HUES64 (cell line): ENCODE results near the gene MAN1A1.
"Not testable (repeated sequence)": the region's sequence is repeated elsewhere in the genome, so short reads cannot be mapped to it uniquely, and the experiment has no call there.

Experiments
- H3K27ac ChIP-seq: 2 replicates; pipeline ENCODE4 v1.7.0; 2013; ENCODE audit warnings: low read depth, low read length, inconsistent platforms
- H3K27me3 ChIP-seq: 2 replicates; pipeline ENCODE4 v1.6.1; 2013; ENCODE audit warnings: mild to moderate bottlenecking, low read length; ENCODE audit not compliant: insufficient read depth
- H3K36me3 ChIP-seq: 2 replicates; pipeline ENCODE4 v1.6.1; 2013; ENCODE audit warnings: mild to moderate bottlenecking, low read length; ENCODE audit not compliant: insufficient read depth
- H3K4me1 ChIP-seq: 2 replicates; pipeline ENCODE4 v1.6.1; 2013; ENCODE audit warnings: mild to moderate bottlenecking, low read length, moderate library complexity; ENCODE audit not compliant: insufficient read depth
- H3K4me3 ChIP-seq: 2 replicates; pipeline ENCODE4 v1.5.1; 2013; ENCODE audit warnings: mild to moderate bottlenecking, low read length, moderate library complexity
- H3K9ac ChIP-seq: 2 replicates; pipeline ENCODE4 v1.6.1; 2013; ENCODE audit warnings: mild to moderate bottlenecking, low read depth, low read length
- H3K9me3 ChIP-seq: 2 replicates; pipeline ENCODE4 v1.6.1; 2013; ENCODE audit warnings: low read depth, low read length; ENCODE audit not compliant: insufficient read depth
- WGBS: fragments of 150-250, 120-280 bp; methylation state at CpG from one replicate; pipeline ENCODE4 v1.1.7; 2013; ENCODE audit warnings: missing lambda C conversion rate; 5-methylcytosine and 5-hydroxymethylcytosine counted together

The MAN1A1 gene

DNA sequence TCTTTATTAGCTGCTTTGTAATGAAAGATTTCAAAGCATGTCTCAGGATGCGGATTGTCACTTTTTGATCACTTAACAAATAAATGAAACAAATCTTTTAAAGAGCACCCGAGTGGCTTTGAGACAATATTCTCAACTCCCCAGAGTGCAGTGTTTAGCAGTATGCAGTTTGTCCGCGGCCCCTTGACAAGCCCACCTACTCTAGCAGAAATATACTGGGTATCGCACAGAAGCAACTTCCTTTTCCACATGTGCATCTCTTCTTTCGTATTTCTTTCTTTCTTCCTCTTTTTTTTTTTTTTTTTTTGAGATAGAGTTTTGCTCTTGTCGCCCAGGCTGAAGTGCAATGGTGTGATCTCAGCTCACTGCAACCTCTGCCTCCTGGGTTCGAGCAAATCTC is 186.6 kb downstream of the MAN1A1 start:
- no peak overlapping the region for H3K27ac ChIP-seq
- H3K9ac ChIP-seq, result no peak overlapping the region
- no peaks in the 10 kb centered on the region for H3K36me3 ChIP-seq
- no peaks in the 10 kb centered on the region for H3K4me1 ChIP-seq
- WGBS, result 94% methylated on average over 8 of the region's 8 CpGs
- no peaks in the 10 kb centered on the region for H3K9me3 ChIP-seq
- H3K4me3 ChIP-seq, result no peak overlapping the region
- H3K27me3 ChIP-seq, result no peaks in the 10 kb centered on the region

DNA sequence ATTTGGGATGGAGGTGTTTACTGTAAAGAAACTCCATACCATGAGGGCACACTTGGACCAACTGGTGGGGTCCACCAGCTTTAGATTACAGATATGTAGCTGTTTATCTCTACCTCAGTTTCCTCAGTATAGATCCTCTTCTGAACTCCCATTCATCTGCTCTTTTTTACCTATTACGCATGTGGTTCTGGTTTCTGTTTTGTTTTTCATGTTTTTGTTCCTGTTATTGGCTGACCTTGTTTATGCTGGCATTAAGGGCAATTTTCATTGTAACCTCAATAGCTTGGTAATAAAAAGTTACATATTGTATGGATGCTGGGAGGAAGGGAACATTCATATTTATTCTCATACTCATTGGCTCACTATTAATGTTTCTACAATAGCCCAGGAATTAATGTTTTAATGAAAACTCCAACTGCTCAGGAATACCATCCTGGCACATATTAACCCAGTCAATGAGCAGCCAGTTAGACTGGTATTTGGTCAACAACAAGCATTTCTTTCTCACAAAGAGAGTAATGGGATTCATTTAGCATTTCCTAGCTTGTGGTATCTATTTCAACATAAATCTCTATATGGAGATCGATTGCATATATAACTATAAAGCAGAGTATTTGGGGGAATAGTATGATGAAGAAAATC is 187.3 kb downstream of the MAN1A1 start:
- Histone ChIP-seq H3K9ac (no peak overlapping the region), H3K36me3 (no peaks in the 10 kb centered on the region), H3K27ac (no peak overlapping the region), H3K9me3 (no peaks in the 10 kb centered on the region), H3K4me1 (no peaks in the 10 kb centered on the region), H3K27me3 (no peaks in the 10 kb centered on the region), H3K4me3 (no peak overlapping the region)
- WGBS, result 100% methylated on average over 1 of the region's 2 CpGs

DNA sequence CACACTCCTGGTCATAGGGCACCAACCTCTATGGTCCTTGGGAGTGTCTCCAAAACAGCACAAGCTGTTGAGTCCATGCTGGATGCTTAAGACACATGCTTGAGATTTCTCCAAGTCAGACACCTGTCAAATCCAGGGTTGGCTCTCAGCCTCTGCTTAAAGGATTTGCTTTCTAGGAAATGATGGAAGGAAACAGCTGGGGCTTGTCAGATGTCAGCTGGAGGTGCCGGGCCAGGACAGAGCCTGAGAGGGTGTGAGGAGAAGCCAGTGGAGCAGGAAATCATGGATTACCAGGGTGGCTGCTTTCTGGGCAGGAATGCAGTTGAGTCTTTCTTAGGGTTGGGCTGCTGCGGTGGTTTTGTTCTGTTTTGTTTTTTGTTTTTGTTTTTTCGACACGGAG is 188.1 kb downstream of the MAN1A1 start:
- no peak overlapping the region for H3K4me3 ChIP-seq
- H3K9me3 ChIP-seq, result no peaks in the 10 kb centered on the region
- no peaks in the 10 kb centered on the region for H3K36me3 ChIP-seq
- WGBS, result 96% methylated on average over 4 of the region's 4 CpGs
- no peak overlapping the region for H3K27ac ChIP-seq
- H3K27me3 ChIP-seq, result no peaks in the 10 kb centered on the region
- no peaks in the 10 kb centered on the region for H3K4me1 ChIP-seq
- H3K9ac ChIP-seq, result no peak overlapping the region

DNA sequence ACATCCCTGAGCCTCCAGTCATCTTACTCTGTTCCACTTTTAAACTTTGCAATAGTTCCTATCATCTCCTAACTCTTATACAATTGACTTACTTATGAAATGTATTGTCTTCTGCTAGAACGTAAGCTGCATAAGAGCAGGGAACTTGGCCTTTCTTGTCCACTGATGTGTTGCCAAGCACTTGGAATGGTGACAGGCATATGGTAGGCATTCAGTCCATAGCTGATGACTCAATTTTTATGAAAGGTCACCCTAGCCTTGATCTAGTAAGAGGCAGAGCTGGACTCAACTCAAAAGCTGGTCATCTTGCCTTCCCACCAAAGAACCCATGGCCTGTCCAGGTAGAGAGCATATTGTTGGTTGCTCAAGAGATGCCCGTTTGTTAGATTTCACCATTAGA is 188.7 kb downstream of the MAN1A1 start:
- Histone ChIP-seq H3K9me3 (no peaks in the 10 kb centered on the region), H3K36me3 (no peaks in the 10 kb centered on the region), H3K4me3 (no peak overlapping the region), H3K4me1 (no peaks in the 10 kb centered on the region), H3K27me3 (no peaks in the 10 kb centered on the region), H3K27ac (no peak overlapping the region), H3K9ac (no peak overlapping the region)
- 97% methylated on average over 2 of the region's 2 CpGs for WGBS

DNA sequence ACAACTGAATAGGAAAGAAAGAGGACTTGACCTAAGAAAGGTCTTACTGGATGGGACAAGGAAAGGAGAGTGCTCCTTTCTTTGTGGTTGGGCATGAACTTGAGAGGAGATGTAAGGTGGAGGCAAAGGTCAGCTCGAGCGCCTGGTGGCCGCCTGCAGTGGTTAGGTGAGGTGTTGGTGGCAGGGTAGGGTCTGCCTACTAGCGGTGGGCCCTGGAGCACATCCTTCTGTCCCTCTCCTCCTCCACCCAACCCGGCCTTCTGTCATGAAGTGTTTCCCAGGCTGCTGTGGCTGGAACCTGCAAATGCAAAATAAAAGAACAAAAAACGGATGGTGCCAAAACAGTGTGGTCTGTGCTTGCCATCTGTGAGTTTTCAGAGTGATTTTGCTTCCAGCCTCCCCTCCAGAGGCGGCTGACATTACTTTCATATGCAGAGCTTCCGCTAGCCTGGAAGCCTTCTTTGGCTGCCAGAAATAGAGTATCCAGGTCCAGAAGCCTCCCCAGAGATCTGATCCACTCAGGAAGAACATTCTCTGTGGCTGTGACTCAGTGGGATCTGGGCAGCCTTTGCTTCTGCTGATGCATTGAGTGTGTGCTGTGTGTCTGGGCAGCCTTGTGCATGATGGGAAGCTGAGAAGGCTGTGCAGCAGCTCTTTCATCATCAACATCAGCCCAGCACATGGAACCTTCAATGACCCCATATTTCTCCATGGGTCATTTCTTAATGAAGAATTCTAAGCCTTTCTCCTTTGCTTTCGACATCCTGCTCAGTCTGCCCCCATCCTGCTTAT is 191.3 kb downstream of the MAN1A1 start:
- 90% methylated on average over 9 of the region's 9 CpGs for WGBS
- no peak overlapping the region for H3K9ac ChIP-seq

DNA sequence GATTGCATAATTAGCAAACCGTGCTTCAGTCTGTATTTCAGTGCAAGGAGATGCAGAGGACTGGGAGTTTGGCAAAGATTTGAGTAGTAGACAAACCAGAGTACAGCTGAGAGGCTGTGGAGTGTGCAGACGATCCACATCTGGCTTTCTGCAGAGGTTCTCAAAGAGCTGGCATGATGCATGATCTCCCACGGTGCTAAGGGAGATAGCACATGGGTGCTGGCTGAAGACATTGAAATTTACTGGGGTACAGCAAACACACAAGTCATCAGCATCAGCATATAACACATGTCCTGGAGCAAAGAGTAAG is 192.1 kb downstream of the MAN1A1 start:
- Histone ChIP-seq H3K4me3 (no peak overlapping the region), H3K9me3 (no peaks in the 10 kb centered on the region), H3K27ac (no peak overlapping the region), H3K27me3 (no peaks in the 10 kb centered on the region), H3K4me1 (no peaks in the 10 kb centered on the region), H3K9ac (no peak overlapping the region), H3K36me3 (no peaks in the 10 kb centered on the region)
- 89% methylated on average over 3 of the region's 3 CpGs for WGBS

More for the DNA sequence above, 191.3 kb downstream of the MAN1A1 start:
- H3K4me1 ChIP-seq, result no peaks in the 10 kb centered on the region
- no peaks in the 10 kb centered on the region for H3K27me3 ChIP-seq
- no peaks in the 10 kb centered on the region for H3K9me3 ChIP-seq
- no peak overlapping the region for H3K27ac ChIP-seq
- H3K36me3 ChIP-seq, result no peaks in the 10 kb centered on the region
- no peak overlapping the region for H3K4me3 ChIP-seq

DNA sequence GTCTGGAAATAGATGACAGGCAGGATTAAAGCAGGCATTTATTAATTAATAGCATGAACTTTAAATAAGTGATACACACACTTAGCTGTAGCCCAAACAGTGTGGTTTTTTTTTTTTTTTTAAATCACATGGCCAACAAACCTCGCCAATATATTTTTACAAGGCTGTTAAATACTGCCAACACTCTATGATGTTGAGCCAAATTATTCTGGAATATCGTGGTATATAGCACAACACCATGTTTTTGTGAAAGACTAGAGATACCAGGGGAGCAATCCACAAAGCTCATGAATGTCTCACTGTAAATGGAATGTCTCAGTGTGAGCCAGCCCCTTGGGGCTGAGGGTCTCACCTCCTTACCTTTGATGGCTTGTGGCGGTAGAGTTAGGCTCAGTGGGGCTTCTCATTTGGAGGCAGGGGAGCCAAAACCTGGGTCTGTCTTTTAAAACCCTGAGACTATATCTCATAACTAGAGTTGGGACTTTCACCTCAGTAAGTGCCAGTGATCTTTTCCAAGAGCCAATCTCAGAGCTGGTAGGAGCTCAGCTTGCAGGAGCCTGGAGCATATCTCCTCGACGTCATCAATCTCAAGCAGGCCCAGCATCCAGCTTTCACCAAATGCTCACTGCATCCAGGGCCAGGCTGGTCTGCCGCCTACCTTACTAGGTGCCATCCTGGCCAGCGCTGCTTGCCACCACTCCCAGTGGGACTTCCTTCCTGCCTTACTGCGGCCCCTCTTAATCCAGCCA is 192.6 kb downstream of the MAN1A1 start:
- no peak overlapping the region for H3K9ac ChIP-seq
- no peak overlapping the region for H3K4me3 ChIP-seq
- H3K27me3 ChIP-seq, result no peaks in the 10 kb centered on the region
- no peaks in the 10 kb centered on the region for H3K4me1 ChIP-seq
- 89% methylated on average over 7 of the region's 8 CpGs for WGBS
- no peaks in the 10 kb centered on the region for H3K9me3 ChIP-seq
- H3K36me3 ChIP-seq, result no peaks in the 10 kb centered on the region
- H3K27ac ChIP-seq, result no peak overlapping the region

DNA sequence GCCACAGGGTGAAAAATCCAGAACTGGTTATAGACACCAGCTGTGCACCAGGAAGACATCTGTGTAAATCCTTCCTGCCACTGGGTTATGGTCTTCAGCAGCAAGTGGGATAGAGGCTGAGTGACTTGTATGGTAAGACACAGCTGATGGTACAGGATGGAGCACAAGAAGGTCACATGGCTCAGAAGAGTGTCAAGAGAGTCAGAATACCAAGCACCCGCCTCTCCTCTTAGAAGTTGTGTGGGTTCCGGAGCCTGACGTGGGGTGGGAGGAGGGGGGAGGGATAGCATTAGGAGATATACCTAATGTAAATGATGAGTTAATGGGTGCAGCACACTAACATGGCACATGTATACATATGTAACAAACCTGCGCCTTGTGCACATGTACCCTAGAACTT is 193.5 kb downstream of the MAN1A1 start:
- H3K9ac ChIP-seq, H3K27me3 ChIP-seq, H3K9me3 ChIP-seq, H3K36me3 ChIP-seq, H3K27ac ChIP-seq, H3K4me3 ChIP-seq, H3K4me1 ChIP-seq: not testable (repeated sequence)
- 88% methylated on average over 3 of the region's 4 CpGs for WGBS

DNA sequence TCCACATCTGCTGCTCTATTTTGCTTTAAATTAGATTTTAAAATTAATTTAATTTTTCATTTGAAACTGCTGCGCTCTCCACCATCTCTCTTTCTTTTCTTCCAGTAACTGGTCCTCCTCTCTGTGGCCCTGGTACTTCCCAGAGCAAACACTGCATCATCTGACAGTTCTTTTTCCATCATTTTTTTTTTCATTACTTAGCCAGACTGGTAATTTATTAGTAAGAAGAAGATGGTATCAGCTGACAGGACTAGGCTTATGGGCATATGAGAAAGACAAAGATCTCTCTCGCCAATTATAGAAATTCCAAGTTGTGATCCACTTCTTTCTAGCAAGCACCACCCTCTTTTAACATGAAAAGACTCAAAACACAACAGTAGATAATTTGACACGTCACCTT is 197.4 kb downstream of the MAN1A1 start:
- Histone ChIP-seq H3K9me3 (no peaks in the 10 kb centered on the region), H3K27me3 (no peaks in the 10 kb centered on the region), H3K9ac (no peak overlapping the region), H3K27ac (no peak overlapping the region), H3K36me3 (no peaks in the 10 kb centered on the region), H3K4me1 (peaks cover 4% of the 10 kb centered on the region; the same call in 1 of the 2 replicates), H3K4me3 (no peak overlapping the region)
- WGBS, result 73% methylated on average over 3 of the region's 3 CpGs

DNA sequence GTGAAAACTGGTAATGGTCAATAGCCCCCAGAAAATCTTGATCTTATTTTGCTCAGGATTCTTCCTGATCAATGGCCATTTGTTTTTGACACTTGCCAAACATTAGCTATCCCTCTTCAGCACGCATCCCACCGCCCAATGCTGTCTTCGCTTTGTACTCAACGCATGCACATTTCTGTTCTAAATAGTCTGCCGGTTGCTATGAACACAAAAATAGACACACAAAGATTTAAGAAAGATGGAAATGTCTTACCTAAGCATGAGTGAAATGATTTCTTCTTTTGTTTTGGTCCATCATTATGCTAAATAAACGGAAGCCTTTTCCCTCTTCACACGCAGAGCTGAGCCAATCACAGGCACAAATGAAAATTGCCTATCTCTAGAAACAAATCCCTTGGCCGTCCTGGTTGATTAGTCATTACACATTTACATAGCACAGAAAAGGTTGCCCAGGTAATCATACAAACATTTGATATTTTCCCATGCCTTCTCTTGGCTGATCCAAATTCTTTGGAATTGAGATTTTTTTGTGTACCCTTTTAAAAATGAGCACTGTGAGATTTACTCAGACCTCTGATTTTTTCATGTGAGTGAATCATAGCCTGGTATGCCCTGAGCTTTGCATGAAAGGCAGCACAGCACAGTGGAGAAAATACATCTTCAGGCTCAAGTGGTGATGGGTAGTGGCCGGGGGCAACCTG is 200.6 kb downstream of the MAN1A1 start:
- Histone ChIP-seq H3K36me3 (no peaks in the 10 kb centered on the region), H3K27ac (no peak overlapping the region), H3K4me3 (no peak overlapping the region), H3K4me1 (peaks cover 4% of the 10 kb centered on the region; the same call in 1 of the 2 replicates), H3K9me3 (no peaks in the 10 kb centered on the region), H3K9ac (no peak overlapping the region), H3K27me3 (no peaks in the 10 kb centered on the region)
- 82% methylated on average over 9 of the region's 9 CpGs for WGBS
